K562 (cell line): Measurements from ENCODE around the gene SPRED2. TPM values are rescaled to one million over a fixed set of nuclear protein-coding genes. Genes with fewer than 3 reads are reported as not detected.

Experiments used
- ATAC-seq: fragments of 200-7000 bp; cut with Tn5 transposase; 3 replicates; pipeline ENCODE4 v1.9.1; 2020; ENCODE audit warnings: moderate library complexity
- BruUV-seq: library from RNA; stranded (reverse); fragments of 400-500 nt; replicated peaks from 2 replicates; lab custom pipeline; 2021; lab: Mats Ljungman, UMichigan
- CTCF ChIA-PET: fragments of 300-600 bp; formaldehyde crosslinking; extraction: SDS; loops from one replicate; lab custom pipeline; 2021; ENCODE audit warnings: low intra/inter-chr PET ratio; lab: Yijun Ruan, JAX
- POLR2A ChIA-PET: fragments of 300-600, 350-650 bp; sonication (Branson Sonifier 250); formaldehyde crosslinking; extraction: SDS; loops from one replicate; lab custom pipeline; 2021; ENCODE audit warnings: antibody characterized with exemption, inconsistent platforms; lab: Yijun Ruan, JAX
- DNase-seq, 4 experiments: peaks; one replicate each; pipeline versions ENCODE4 v3.0.0 to v3.0.0-alpha.2; 2011 to 2018; ENCODE audit warnings: low spot score in 3 of 4, mixed read lengths in 3 of 4; ENCODE audit errors: extremely low read depth in 1 of 4
- FAIRE-seq: peaks from 2 replicates; lab custom pipeline; 2011; peaks lifted over from hg19 to GRCh38; lab: Jason Lieb, UNC
- H2AFZ ChIP-seq: 2 replicates; pipeline ENCODE4 v1.6.0; 2011; ENCODE audit warnings: low read depth, low read length, control low read depth, inconsistent platforms
- H3K27ac ChIP-seq: fragments of 200-600 bp; 3 replicates; pipeline ENCODE4 v1.8.0; 2011; ENCODE audit warnings: low read depth, mild to moderate bottlenecking, control low read depth, inconsistent platforms, low read length, moderate library complexity, mixed read lengths; ENCODE audit errors: extremely low read depth
- H3K27me3 ChIP-seq, 2 experiments: fragments of 300-600 bp in 1 of 2; 2 replicates in 1 of 2; 3 replicates in 1 of 2; pipeline versions ENCODE4 v1.6.0 to v1.8.0; 2011; ENCODE audit warnings: inconsistent platforms in 2 of 2, low read length in 2 of 2, mild to moderate bottlenecking in 1 of 2, mixed read lengths in 1 of 2, moderate library complexity in 1 of 2; ENCODE audit not compliant: control insufficient read depth in 2 of 2, insufficient read depth in 2 of 2
- H3K36me3 ChIP-seq: fragments of 300-600 bp; 3 replicates; pipeline ENCODE4 v1.8.0; 2011; ENCODE audit warnings: mild to moderate bottlenecking, low read length, inconsistent platforms; ENCODE audit not compliant: control insufficient read depth, insufficient read depth
- H3K4me1 ChIP-seq, 2 experiments: fragments of 200-600 bp in 1 of 2; replicated peaks in 1 of 2; 2 replicates in 1 of 2; 3 replicates in 1 of 2; pipeline versions ENCODE4 v1.5.1 to v1.8.0; 2011; ENCODE audit warnings: inconsistent platforms in 2 of 2, low read length in 2 of 2, mild to moderate bottlenecking in 1 of 2, mixed read lengths in 1 of 2, moderate library complexity in 1 of 2; ENCODE audit not compliant: control insufficient read depth in 2 of 2, insufficient read depth in 2 of 2
- H3K4me2 ChIP-seq: 2 replicates; pipeline ENCODE4 v1.6.1; 2011; ENCODE audit warnings: low read length, control low read depth, inconsistent platforms, mixed read lengths; ENCODE audit not compliant: insufficient read depth
- H3K4me3 ChIP-seq: fragments of 200-600 bp; sonication (generic), shearing (Covaris generic); 2 replicates; pipeline ENCODE4 v1.5.1; 2016; ENCODE audit warnings: control low read depth, inconsistent platforms
- H3K79me2 ChIP-seq: fragments of 200-600 bp; 3 replicates; pipeline ENCODE4 v1.8.0; 2011; ENCODE audit warnings: low read length, inconsistent platforms; ENCODE audit not compliant: control insufficient read depth, insufficient read depth
- H3K9ac ChIP-seq, 2 experiments: 2 replicates each; pipeline versions ENCODE4 v1.6.0 to v1.6.1; 2011; ENCODE audit warnings: low read depth in 2 of 2, low read length in 2 of 2, control low read depth in 1 of 2, inconsistent platforms in 1 of 2, mild to moderate bottlenecking in 1 of 2, mixed read lengths in 1 of 2; ENCODE audit not compliant: insufficient read depth in 1 of 2
- H3K9me1 ChIP-seq: one replicate; pipeline ENCODE4 v1.6.0; 2011; ENCODE audit warnings: inconsistent platforms, mild to moderate bottlenecking, low read length, moderate library complexity; ENCODE audit not compliant: control insufficient read depth, insufficient read depth
- H3K9me3 ChIP-seq: replicated peaks from 2 replicates; pipeline ENCODE4 v1.5.1; 2011; ENCODE audit warnings: low read depth, low read length, inconsistent platforms; ENCODE audit not compliant: control insufficient read depth, insufficient read depth
- H4K20me1 ChIP-seq: replicated peaks from 2 replicates; pipeline ENCODE4 v1.6.1; 2011; ENCODE audit warnings: low read length, inconsistent platforms, mixed read lengths; ENCODE audit not compliant: control insufficient read depth, insufficient read depth
- CBX8 ChIP-seq: fragments of 200-600 bp; sonication (generic); IDR thresholded peaks from 2 replicates; pipeline ENCODE4 v1.6.1; 2012; ENCODE audit warnings: borderline replicate concordance, mixed run types, low read depth, mild to moderate bottlenecking, moderate library complexity, mixed read lengths, low read length, control low read depth, inconsistent platforms; ENCODE audit not compliant: poor library complexity, severe bottlenecking; ENCODE audit errors: extremely low read depth
- ELF1 ChIP-seq: fragments of 200-800 bp; sonication (Bioruptor generic); IDR thresholded peaks from 2 replicates; pipeline ENCODE4 v1.6.1; 2016; ENCODE audit warnings: missing genetic modification characterization, missing compliant biosample characterization
- MBD1 ChIP-seq: fragments of 250-450 bp; sonication (Bioruptor Pico); IDR thresholded peaks from 2 replicates; pipeline ENCODE4 v1.8.0; 2022; ENCODE audit warnings: inconsistent platforms
- NCOA1 ChIP-seq: fragments of 450-650 bp; IDR thresholded peaks from 2 replicates; pipeline ENCODE4 v1.6.1; 2016; ENCODE audit warnings: low read depth
- NKRF ChIP-seq: fragments of 450-650 bp; IDR thresholded peaks from 2 replicates; pipeline ENCODE4 v1.6.1; 2016; ENCODE audit warnings: borderline replicate concordance
- RERE ChIP-seq: sonication (generic); formaldehyde crosslinking; IDR thresholded peaks from 2 replicates; pipeline ENCODE4 v1.8.0; 2023; ENCODE audit warnings: missing genetic modification reagents, mild to moderate bottlenecking, borderline replicate concordance
- RFX7 ChIP-seq: fragments of 250-450 bp; sonication (Bioruptor Pico); IDR thresholded peaks from 2 replicates; pipeline ENCODE4 v1.5.1; 2021; ENCODE audit warnings: mild to moderate bottlenecking
- TBP ChIP-seq: optimal IDR thresholded peaks from 2 replicates; pipeline ENCODE3; 2011; ENCODE audit warnings: low read depth, low read length, improper control_type of control experiment
- THAP7 ChIP-seq: fragments of 250-450 bp; sonication (Bioruptor Pico); IDR thresholded peaks from 2 replicates; pipeline ENCODE4 v1.5.0; 2021
- ZBTB43 ChIP-seq: sonication (generic); formaldehyde crosslinking; IDR thresholded peaks from 2 replicates; pipeline ENCODE4 v1.8.0; 2023; ENCODE audit warnings: mild to moderate bottlenecking, missing genetic modification reagents
- WGBS: fragments of 100-300 bp; shearing (Covaris generic); methylation state at CpG from one replicate; pipeline ENCODE4 v1.1.6; 2016; ENCODE audit warnings: low coverage, mixed read lengths; ENCODE audit not compliant: insufficient coverage; ENCODE audit errors: missing lambda C conversion rate; 5-methylcytosine and 5-hydroxymethylcytosine counted together
- in situ Hi-C: fragments of 300-500 bp; cut with MboI; formaldehyde crosslinking; loops from 4 replicates; pipeline ENCODE4 v1.15.0; 2018; ENCODE audit warnings: inconsistent platforms, mixed read lengths
- intact Hi-C: fragments of 100-400 bp; cut with micrococcal nuclease; formaldehyde crosslinking; loops from 2 replicates; pipeline ENCODE4 v1.14.2; 2022
- polyA plus RNA-seq, 8 experiments: library from polyadenylated mRNA; depleted of rRNA in 4 of 8; stranded (reverse) in 5 of 8; unstranded in 3 of 8; fragments of >200 nt; fragmentation: Nextera tagmentation in 2 of 8; fragmentation: Illumina TruSeq in 1 of 8; extraction: Ambion mirVana in 2 of 8; extraction: Trizol in 1 of 8; gene quantifications; 2 replicates each; pipeline versions ENCODE4 v1.2.1 to v1.2.3, GENCODE V29; 2011 to 2014; ENCODE audit warnings: inconsistent platforms in 1 of 8, missing spikeins in 1 of 8
- total RNA-seq, 7 experiments: library from RNA; depleted of rRNA in 6 of 7; stranded (reverse); fragments of >200 nt in 6 of 7; fragmentation: Illumina TruSeq in 2 of 7; extraction: Trizol in 2 of 7; gene quantifications; 2 replicates each; pipeline versions ENCODE4 v1.2.1 to v1.2.3, GENCODE V29; 2011 to 2021; ENCODE audit warnings: low replicate concordance in 1 of 7

Gene SPRED2
- total and polyA plus RNA-seq, 9 of the 15 experiments (the other 6 are each of a cell fraction or from before 2014, with no cell fraction given): 4.6 to 50.8 (median 14.1) TPM

GRCh38 chr2:65392609-65393008 is 39.8 kb downstream of the SPRED2 start:
- peaks cover 6% of the 10 kb centered on the region for H3K9me1 ChIP-seq
- FAIRE-seq: no peak
- H2AFZ ChIP-seq: no peak overlapping the region
- intact Hi-C loops: no loop called here
- no peaks in the 10 kb centered on the region for H3K9me3 ChIP-seq
- peaks cover 97% of the 10 kb centered on the region for H3K79me2 ChIP-seq
- in situ Hi-C loops: no loop called here
- peaks cover 22 to 32% of the 10 kb centered on the region in 2 experiments for H3K4me1 ChIP-seq
- no peaks in the 10 kb centered on the region for H3K36me3 ChIP-seq
- DNase-seq: no peak
- no peak overlapping the region for H3K27ac ChIP-seq
- POLR2A ChIA-PET: interaction anchor here (0.6 to 2.3 kb wide), 5 partner anchors 9 to 81 kb away, joined by 3 to 11 read pairs (median 5); partner anchors contain the start of gene SPRED2
- no peaks in the 10 kb centered on the region for H3K27me3 ChIP-seq
- H3K4me3 ChIP-seq: no peak overlapping the region
- ATAC-seq: no peak
- WGBS: 77% methylated on average over 5 of the region's 5 CpGs
- H3K9ac ChIP-seq: no peak overlapping the region; a peak in 1 of 4 replicates
- peaks cover 70% of the 10 kb centered on the region for H4K20me1 ChIP-seq
- H3K4me2 ChIP-seq: no peak overlapping the region
- BruUV-seq: no TSS peak
- CTCF ChIA-PET: no interaction called here
- no peak for TF ChIP-seq TBP
- no peak for TF ChIP-seq MBD1
- no peak for TF ChIP-seq ELF1 (tag)
- TF ChIP-seq RFX7 (CRISPR knock-in tag): no peak
- no peak for TF ChIP-seq NCOA1
- no peak for TF ChIP-seq CBX8
- TF ChIP-seq NKRF: no peak
- no peak for TF ChIP-seq THAP7 (CRISPR knock-in tag)
- TF ChIP-seq ZBTB43 (CRISPR knock-in tag): no peak
- TF ChIP-seq RERE (CRISPR knock-in tag): no peak
